ENCODE data around the gene ACP1.
"Not testable (repeated sequence)": the region's sequence is repeated elsewhere in the genome, so short reads cannot be mapped to it uniquely, and the experiment has no call there.

ACP1 gene

GRCh38 chr2:313991-314390 lies 49.2 kb downstream of the ACP1 start:
- no peaks in the 10 kb centered on the region for H3K9me3 ChIP-seq
- intact Hi-C loops (cut with DNase I; ENCODE audit: low total_unique reads): no loop called here
- H3K4me1 ChIP-seq: no peaks in the 10 kb centered on the region
- no peaks in the 10 kb centered on the region for H3K36me3 ChIP-seq
- H3K27ac ChIP-seq: no peak overlapping the region
- peaks cover 0 to 6% of the 10 kb centered on the region in 2 donors for H3K27me3 ChIP-seq
- H3K4me3 ChIP-seq: no peak overlapping the region
- TF ChIP-seq CTCF (IDR thresholded peaks at IDR 0.05): no peak
- DNase-seq: no peak

- H3K36me3 ChIP-seq: no peaks in the 10 kb centered on the region
- no peak overlapping the region for H3K4me3 ChIP-seq
- no peak for DNase-seq
- peaks cover 0 to 6% of the 10 kb centered on the region in 2 donors for H3K27me3 ChIP-seq
- no peaks in the 10 kb centered on the region for H3K4me1 ChIP-seq
- TF ChIP-seq CTCF (IDR thresholded peaks at IDR 0.05): no peak
- no peak overlapping the region for H3K27ac ChIP-seq
- intact Hi-C loops (cut with DNase I; ENCODE audit: low total_unique reads): no loop called here
- H3K9me3 ChIP-seq: no peaks in the 10 kb centered on the region
Observed at GRCh38 chr2:314561-315336, 50.0 kb downstream of the ACP1 start.

- H3K4me3 ChIP-seq; H3K9me3 ChIP-seq; H3K27me3 ChIP-seq; DNase-seq; intact Hi-C loops (cut with DNase I; ENCODE audit: low total_unique reads); H3K36me3 ChIP-seq; H3K27ac ChIP-seq; H3K4me1 ChIP-seq: not testable (repeated sequence)
Observed at GRCh38 chr2:315925-316324, 51.2 kb downstream of the ACP1 start.

- Histone ChIP-seq H3K4me3 (no peak overlapping the region), H3K27me3 (peaks cover 0 to 6% of the 10 kb centered on the region in 2 donors), H3K9me3 (no peaks in the 10 kb centered on the region), H3K4me1 (no peaks in the 10 kb centered on the region), H3K27ac (no peak overlapping the region), H3K36me3 (no peaks in the 10 kb centered on the region)
- no peak for TF ChIP-seq CTCF (IDR thresholded peaks at IDR 0.05)
- intact Hi-C loops (cut with DNase I; ENCODE audit: low total_unique reads): no loop called here
- no peak for DNase-seq
Observed at GRCh38 chr2:316381-316780, 51.6 kb downstream of the ACP1 start.

- no peaks in the 10 kb centered on the region for H3K4me1 ChIP-seq
- intact Hi-C loops (cut with DNase I; ENCODE audit: low total_unique reads): no loop called here
- H3K36me3 ChIP-seq: no peaks in the 10 kb centered on the region
- H3K27me3 ChIP-seq: peaks cover 0 to 6% of the 10 kb centered on the region in 2 donors
- TF ChIP-seq CTCF (IDR thresholded peaks at IDR 0.05): no peak
- no peaks in the 10 kb centered on the region for H3K9me3 ChIP-seq
- no peak overlapping the region for H3K4me3 ChIP-seq
- no peak for DNase-seq
- H3K27ac ChIP-seq: no peak overlapping the region
Observed at GRCh38 chr2:317501-318424, 53.0 kb downstream of the ACP1 start.

GRCh38 chr2:319059-319600 lies 54.4 kb downstream of the ACP1 start:
- H3K27ac ChIP-seq: no peak overlapping the region
- no peaks in the 10 kb centered on the region for H3K9me3 ChIP-seq
- no peaks in the 10 kb centered on the region for H3K4me1 ChIP-seq
- no peak for TF ChIP-seq CTCF (IDR thresholded peaks at IDR 0.05)
- no peak overlapping the region for H3K4me3 ChIP-seq
- peaks cover 0 to 2% of the 10 kb centered on the region in 2 donors for H3K27me3 ChIP-seq
- H3K36me3 ChIP-seq: no peaks in the 10 kb centered on the region
- intact Hi-C loops (cut with DNase I; ENCODE audit: low total_unique reads): no loop called here
- DNase-seq: no peak
